Skin of body (tissue), 2 donors: ENCODE data around the gene PLVAP. TPM values are rescaled to one million over a fixed set of nuclear protein-coding genes. Genes with fewer than 3 reads are reported as not detected.

ENCODE experiments used
- DNase-seq: peaks from one replicate; lab custom pipeline; 2025; lab: John Stamatoyannopoulos, UW
- total RNA-seq: library from RNA; depleted of rRNA; stranded (reverse); fragments of >200 nt; gene quantifications from one replicate; pipeline ENCODE4 v1.2.3, GENCODE V29; 2014

Gene PLVAP
- total RNA-seq, 1 donor from 2014 or later = 10.9 TPM

- no peak for DNase-seq
These were observed 72.5 kb downstream of the PLVAP start for GRCh38 chr19:17304386-17305215.

- DNase-seq = no peak
These were observed 73.2 kb downstream of the PLVAP start for GRCh38 chr19:17303940-17304267.

- DNase-seq = peak; percentile 91
These were observed 73.8 kb downstream of the PLVAP start, which contains the start of gene ABHD8 for GRCh38 chr19:17303167-17303939. Gene ABHD8 (minus strand): TSS chr19:17303425. CDS start chr19:17301616, 1,809 bp downstream.

GRCh38 chr19:17302391-17303166, 74.6 kb downstream of the PLVAP start:
- no peak for DNase-seq

Other genes starting within 250 kb of the PLVAP start
- gene USE1, start 162.0 kb downstream of the PLVAP start, total RNA-seq = 13.2 TPM
- gene OCEL1, start 151.1 kb downstream of the PLVAP start, total RNA-seq = 3.7 TPM
- 14.4 TPM for gene NR2F6, start 131.4 kb downstream of the PLVAP start, total RNA-seq
- gene USHBP1, start 112.6 kb downstream of the PLVAP start, total RNA-seq = 2.0 TPM
- gene BABAM1, start 109.9 kb downstream of the PLVAP start, total RNA-seq = 43.6 TPM
- gene ANKLE1, start 95.4 kb downstream of the PLVAP start, total RNA-seq = 0.49 TPM
- gene ABHD8, start 73.9 kb downstream of the PLVAP start, total RNA-seq = 5.7 TPM
- gene MRPL34, start 71.5 kb downstream of the PLVAP start, total RNA-seq = 20.3 TPM
- gene DDA1, start 67.8 kb downstream of the PLVAP start, total RNA-seq = 7.9 TPM
- gene ANO8, start 42.5 kb downstream of the PLVAP start, total RNA-seq = 6.7 TPM
- gene GTPBP3, start 39.8 kb downstream of the PLVAP start, total RNA-seq = 10.6 TPM
- not detected for gene CCDC194, start 16.9 kb upstream of the PLVAP start, total RNA-seq
- 6.9 TPM for gene BST2, start 28.3 kb upstream of the PLVAP start, total RNA-seq
- 19.2 TPM for gene MVB12A, start 42.7 kb upstream of the PLVAP start, total RNA-seq
- gene TMEM221, start 71.3 kb upstream of the PLVAP start, total RNA-seq = 0.69 TPM
- not detected for gene NXNL1, start 83.6 kb upstream of the PLVAP start, total RNA-seq
- gene SLC27A1, start 93.2 kb upstream of the PLVAP start, total RNA-seq = 19.6 TPM
- 36.3 TPM for gene PGLS, start 134.3 kb upstream of the PLVAP start, total RNA-seq
- gene COLGALT1, start 178.3 kb upstream of the PLVAP start, total RNA-seq = 40.6 TPM